Measurements from ENCODE around the gene PIGC.

The PIGC gene

GRCh38 chr1:172408958-172409357 is 34.9 kb downstream of the PIGC start:
- H3K4me3 ChIP-seq, result no peak overlapping the region
- H3K27ac ChIP-seq, result no peak overlapping the region
- TF ChIP-seq CTCF (IDR thresholded peaks at IDR 0.05), result no peak
- DNase-seq (ENCODE audit: low spot score), result no peak

GRCh38 chr1:172406968-172407367 is 36.9 kb downstream of the PIGC start:
- Histone ChIP-seq H3K4me3 (no peak overlapping the region), H3K27ac (no peak overlapping the region)
- DNase-seq (ENCODE audit: low spot score), result no peak
- TF ChIP-seq CTCF (IDR thresholded peaks at IDR 0.05), result no peak

- no peak overlapping the region for H3K4me3 ChIP-seq
- TF ChIP-seq CTCF (IDR thresholded peaks at IDR 0.05), result no peak
- DNase-seq (ENCODE audit: low spot score), result no peak
- H3K27ac ChIP-seq, result no peak overlapping the region
Observed at GRCh38 chr1:172405912-172406311, 38.0 kb downstream of the PIGC start.

- no peak for DNase-seq (ENCODE audit: low spot score)
Observed at GRCh38 chr1:172404121-172404520, 39.7 kb downstream of the PIGC start.

GRCh38 chr1:172402878-172403569 is 40.8 kb downstream of the PIGC start:
- no peak for DNase-seq (ENCODE audit: low spot score)
- no peak overlapping the region for H3K4me3 ChIP-seq
- TF ChIP-seq CTCF (IDR thresholded peaks at IDR 0.05), result no peak
- no peak overlapping the region for H3K27ac ChIP-seq

More at GRCh38 chr1:172404121-172404520, 39.7 kb downstream of the PIGC start:
- no peak overlapping the region for H3K27ac ChIP-seq
- no peak for TF ChIP-seq CTCF (IDR thresholded peaks at IDR 0.05)
- no peak overlapping the region for H3K4me3 ChIP-seq

- no peak overlapping the region for H3K4me3 ChIP-seq
- H3K27ac ChIP-seq, result no peak overlapping the region
- TF ChIP-seq CTCF (IDR thresholded peaks at IDR 0.05), result no peak
- no peak for DNase-seq (ENCODE audit: low spot score)
Observed at GRCh38 chr1:172401892-172402291, 42.0 kb downstream of the PIGC start.

- DNase-seq (ENCODE audit: low spot score), result no peak
- TF ChIP-seq CTCF (IDR thresholded peaks at IDR 0.05), result no peak
- no peak overlapping the region for H3K4me3 ChIP-seq
- peak overlapping the region in 1 of 2 donors; percentile 75 for H3K27ac ChIP-seq
Observed at GRCh38 chr1:172401477-172401876, 42.4 kb downstream of the PIGC start.

Data from coronary artery (tissue), 2 donors.